Smooth muscle cell (in vitro differentiated cells): ENCODE measurements around the gene AP3B1. TPM values are rescaled to one million over a fixed set of nuclear protein-coding genes. Genes with fewer than 3 reads are reported as not detected.

Source experiments
- DNase-seq: peaks from one replicate; lab custom pipeline; 2025; ENCODE audit not compliant: unreplicated experiment; lab: John Stamatoyannopoulos, UW
- H2AFZ ChIP-seq: fragments of 200-600 bp; sonication (generic); 2 replicates; pipeline ENCODE4 v1.6.0; 2016; ENCODE audit warnings: antibody characterized with exemption, low read depth, mild to moderate bottlenecking
- H3F3A ChIP-seq: fragments of 200-600 bp; sonication (generic); 2 replicates; pipeline ENCODE4 v1.6.0; 2017; ENCODE audit warnings: antibody characterized with exemption, low read depth
- H3K27ac ChIP-seq: fragments of 200-600 bp; sonication (generic); 2 replicates; pipeline ENCODE4 v1.5.1; 2016; ENCODE audit warnings: low read depth, mild to moderate bottlenecking
- H3K27me3 ChIP-seq: fragments of 200-600 bp; sonication (generic); 2 replicates; pipeline ENCODE4 v1.6.1; 2016; ENCODE audit warnings: low read depth, mild to moderate bottlenecking
- H3K36me3 ChIP-seq: fragments of 200-600 bp; sonication (generic); 2 replicates; pipeline ENCODE4 v1.5.1; 2016; ENCODE audit warnings: low read depth
- H3K4me1 ChIP-seq: fragments of 200-600 bp; sonication (generic); 2 replicates; pipeline ENCODE4 v1.5.1; 2016; ENCODE audit warnings: low read depth
- H3K4me2 ChIP-seq: fragments of 200-600 bp; sonication (generic); 2 replicates; pipeline ENCODE4 v1.6.0; 2016; ENCODE audit warnings: mild to moderate bottlenecking
- H3K4me3 ChIP-seq: fragments of 200-600 bp; sonication (generic); 2 replicates; pipeline ENCODE4 v1.5.1; 2016; ENCODE audit warnings: mild to moderate bottlenecking
- H3K79me2 ChIP-seq: fragments of 200-600 bp; sonication (generic); 2 replicates; pipeline ENCODE4 v1.6.0; 2016; ENCODE audit warnings: low read depth, mild to moderate bottlenecking
- H3K9ac ChIP-seq: fragments of 200-600 bp; sonication (generic); 2 replicates; pipeline ENCODE4 v1.6.0; 2016; ENCODE audit warnings: low read depth
- H3K9me3 ChIP-seq: fragments of 200-600 bp; sonication (generic); replicated peaks from 2 replicates; pipeline ENCODE4 v1.5.1; 2016; ENCODE audit warnings: low read depth
- H4K20me1 ChIP-seq: fragments of 200-600 bp; sonication (generic); 2 replicates; pipeline ENCODE4 v1.6.0; 2016; ENCODE audit warnings: low read depth
- CTCF ChIP-seq: fragments of 200-600 bp; sonication (generic); IDR thresholded peaks from 2 replicates; pipeline ENCODE4 v1.5.1; 2017; ENCODE audit warnings: borderline replicate concordance, mild to moderate bottlenecking, antibody characterized with exemption; ENCODE audit not compliant: insufficient read depth, poor library complexity, severe bottlenecking
- WGBS: methylation state at CpG from one replicate; pipeline ENCODE4 v1.1.7; 2016; ENCODE audit warnings: low lambda C conversion rate; 5-methylcytosine and 5-hydroxymethylcytosine counted together
- polyA plus RNA-seq: library from polyadenylated mRNA; unstranded; fragments of >200 nt; fragmentation: Nextera tagmentation; extraction: Ambion mirVana; gene quantifications from 2 replicates; pipeline ENCODE4 v1.2.1, GENCODE V29; 2016
- total RNA-seq: library from RNA; depleted of rRNA; stranded (reverse); fragments of >200 nt; gene quantifications from 2 replicates; pipeline ENCODE4 v1.2.3, GENCODE V29; 2014

AP3B1 gene
- total and polyA plus RNA-seq, 2 experiments from 2014 or later = 36.9 to 76.3 TPM

DNA sequence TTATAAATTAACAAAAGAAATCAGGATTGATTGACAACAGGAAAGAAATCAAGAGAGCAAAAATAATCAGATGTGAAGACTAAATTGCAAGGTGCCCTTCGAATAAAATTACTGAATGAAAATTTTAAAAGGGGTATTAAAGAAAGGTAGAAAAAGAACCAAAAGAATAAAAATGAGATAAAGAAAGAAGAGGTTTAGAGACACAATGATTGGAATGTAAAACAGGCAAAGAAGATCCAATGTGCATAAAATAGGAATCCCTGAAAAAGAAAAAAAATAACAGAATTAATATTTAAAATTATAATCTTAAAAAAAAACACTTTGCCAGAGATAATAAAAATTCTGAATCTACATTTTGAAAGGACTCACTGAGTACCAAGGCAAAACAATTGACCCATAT lies 73.0 kb downstream of the AP3B1 start:
- Histone ChIP-seq H3K79me2 (no peaks in the 10 kb centered on the region), H2AFZ (no peak overlapping the region), H3K9ac (no peak overlapping the region), H3K4me3 (no peak overlapping the region), H3K9me3 (peaks cover 15% of the 10 kb centered on the region), H3K4me2 (no peak overlapping the region), H4K20me1 (peaks cover 3% of the 10 kb centered on the region), H3K36me3 (peaks cover 29% of the 10 kb centered on the region), H3K4me1 (no peaks in the 10 kb centered on the region), H3K27me3 (no peaks in the 10 kb centered on the region), H3F3A (no peaks in the 10 kb centered on the region), H3K27ac (no peak overlapping the region)
- no peak for DNase-seq
- WGBS = 100% methylated on average over 1 of the region's 1 CpG
- no peak for TF ChIP-seq CTCF

DNA sequence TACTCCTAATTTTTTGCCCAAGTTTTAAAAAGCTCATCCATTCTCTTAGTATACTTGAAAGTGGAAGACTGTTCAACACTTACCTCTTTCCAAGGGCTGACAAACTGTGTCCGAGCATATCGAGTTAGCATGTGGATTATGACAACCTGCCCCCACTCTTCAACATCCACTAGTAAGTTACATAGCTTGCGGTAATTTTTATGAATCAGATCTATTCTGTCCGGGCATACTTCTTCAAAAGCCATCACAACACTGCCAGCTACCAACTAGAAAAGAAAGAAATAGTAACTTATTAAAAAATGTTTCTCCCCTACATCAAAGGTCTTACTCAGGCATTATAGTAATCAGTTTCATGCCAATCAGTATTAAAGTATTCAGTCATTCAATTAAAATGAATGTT lies 78.5 kb downstream of the AP3B1 start:
- WGBS = 95% methylated on average over 4 of the region's 4 CpGs
- Histone ChIP-seq H2AFZ (no peak overlapping the region), H3K4me3 (no peak overlapping the region), H3F3A (no peaks in the 10 kb centered on the region), H3K27ac (no peak overlapping the region), H3K36me3 (peaks cover 5% of the 10 kb centered on the region), H3K27me3 (no peaks in the 10 kb centered on the region), H3K9me3 (peaks cover under 1% of the 10 kb centered on the region), H3K4me1 (no peaks in the 10 kb centered on the region), H3K9ac (no peak overlapping the region), H3K4me2 (no peak overlapping the region), H3K79me2 (no peaks in the 10 kb centered on the region), H4K20me1 (peaks cover 3% of the 10 kb centered on the region)
- no peak for DNase-seq
- no peak for TF ChIP-seq CTCF

DNA sequence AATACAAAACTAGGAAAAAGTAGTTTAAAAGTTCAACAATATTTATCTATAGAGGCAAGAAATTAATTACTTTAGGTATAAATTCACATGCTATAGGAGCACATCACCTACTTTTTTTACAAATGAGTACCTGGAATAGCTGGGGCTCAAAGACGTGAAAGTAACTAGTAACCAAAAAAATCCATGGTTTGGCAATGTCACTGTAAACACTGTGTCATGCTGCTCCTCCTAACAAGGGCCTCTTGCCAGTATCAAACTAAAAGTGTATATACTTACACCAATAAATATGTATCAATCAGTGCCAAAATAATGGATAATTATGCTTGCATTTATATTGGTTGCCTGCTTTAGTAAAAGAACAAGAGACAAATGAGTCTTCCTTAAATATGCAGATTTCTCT lies 78.9 kb downstream of the AP3B1 start:
- H3K4me3 ChIP-seq = no peak overlapping the region
- WGBS = 97% methylated on average over 1 of the region's 1 CpG
- DNase-seq = no peak
- peaks cover 3% of the 10 kb centered on the region for H4K20me1 ChIP-seq
- H3K79me2 ChIP-seq = no peaks in the 10 kb centered on the region
- no peaks in the 10 kb centered on the region for H3K4me1 ChIP-seq
- H3K27ac ChIP-seq = no peak overlapping the region
- no peaks in the 10 kb centered on the region for H3K27me3 ChIP-seq
- no peak for TF ChIP-seq CTCF
- no peak overlapping the region for H3K9ac ChIP-seq
- H3K4me2 ChIP-seq = no peak overlapping the region
- peaks cover 4% of the 10 kb centered on the region for H3K36me3 ChIP-seq
- H2AFZ ChIP-seq = no peak overlapping the region
- no peaks in the 10 kb centered on the region for H3F3A ChIP-seq
- no peaks in the 10 kb centered on the region for H3K9me3 ChIP-seq

DNA sequence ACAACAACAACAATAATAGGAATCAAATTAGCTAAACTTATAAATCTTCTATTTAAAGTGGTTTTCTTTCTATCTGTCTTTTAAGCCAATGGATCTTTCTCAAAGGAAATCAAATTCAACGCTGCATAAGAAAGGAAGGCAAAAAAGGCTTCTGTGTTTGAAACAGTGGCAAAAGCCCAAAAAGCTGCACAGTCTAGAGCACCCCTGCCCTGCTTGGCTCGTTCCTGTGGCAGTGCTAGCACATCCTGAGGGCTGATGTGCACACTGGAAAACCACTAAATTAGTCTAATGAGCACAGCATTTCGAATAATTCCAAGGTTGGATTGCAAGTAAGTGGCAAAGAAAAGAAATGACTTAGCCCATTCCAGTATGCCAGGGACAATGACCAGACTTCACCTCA lies 80.7 kb downstream of the AP3B1 start:
- no peak for TF ChIP-seq CTCF
- H3K4me3 ChIP-seq = no peak overlapping the region
- no peak overlapping the region for H3K9ac ChIP-seq
- no peak for DNase-seq
- no peak overlapping the region for H3K4me2 ChIP-seq
- H3K79me2 ChIP-seq = no peaks in the 10 kb centered on the region
- H3K4me1 ChIP-seq = no peaks in the 10 kb centered on the region
- H3K36me3 ChIP-seq = peaks cover 4% of the 10 kb centered on the region
- no peaks in the 10 kb centered on the region for H3K9me3 ChIP-seq
- peaks cover 3% of the 10 kb centered on the region for H4K20me1 ChIP-seq
- H3K27ac ChIP-seq = no peak overlapping the region
- H2AFZ ChIP-seq = no peak overlapping the region
- no peaks in the 10 kb centered on the region for H3F3A ChIP-seq
- H3K27me3 ChIP-seq = no peaks in the 10 kb centered on the region
- 95% methylated on average over 3 of the region's 3 CpGs for WGBS
